Pons (tissue), 1 donor: ENCODE measurements around the gene CDK17.

Experiments
- DNase-seq: peaks from one replicate; pipeline ENCODE4 v3.0.0-alpha.2; 2016; ENCODE audit warnings: low spot score

The CDK17 gene

GRCh38 chr12:96237465-96238077, 162.7 kb downstream of the CDK17 start:
- DNase-seq, result no peak

- no peak for DNase-seq
Measured at GRCh38 chr12:96237035-96237434, 163.2 kb downstream of the CDK17 start.

GRCh38 chr12:96236221-96236822, 163.9 kb downstream of the CDK17 start:
- no peak for DNase-seq

- no peak for DNase-seq
Measured at GRCh38 chr12:96235484-96235826, 164.8 kb downstream of the CDK17 start.

- no peak for DNase-seq
Measured at GRCh38 chr12:96234591-96235483, 165.4 kb downstream of the CDK17 start.

GRCh38 chr12:96233939-96234461, 166.2 kb downstream of the CDK17 start:
- DNase-seq, result peak; percentile 89

GRCh38 chr12:96233168-96233567, 167.1 kb downstream of the CDK17 start:
- no peak for DNase-seq

- no peak for DNase-seq
Measured at GRCh38 chr12:96230646-96231045, 169.6 kb downstream of the CDK17 start.

- no peak for DNase-seq
Measured at GRCh38 chr12:96228566-96229248, 171.5 kb downstream of the CDK17 start.
